HL-60/S4 treated with retinoic acid at 250 ng/mL for 4 days and 3 days (cell line): ENCODE results near the gene MT3.

Source experiments
- in situ Hi-C: fragments of 300-500 bp; cut with MboI; formaldehyde crosslinking; loops from 2 replicates; pipeline ENCODE4 v1.7.0; 2022; ENCODE audit warnings: low sequenced_read_pairs

Gene MT3

GRCh38 chr16:56577300-56577625 is 12.1 kb upstream of the MT3 start:
- in situ Hi-C loops = no loop called here

- in situ Hi-C loops = loop anchor here (10.0 kb wide), 1 partner anchor 114 kb away; no protein-coding TSS in a partner anchor
These were observed 8.8 kb upstream of the MT3 start for GRCh38 chr16:56580391-56581048.

GRCh38 chr16:56582911-56583310 is 6.4 kb upstream of the MT3 start:
- in situ Hi-C loops = loop anchor here (10.0 kb wide), 1 partner anchor 112 kb away; no protein-coding TSS in a partner anchor

- in situ Hi-C loops = loop anchor here (10.0 kb wide), 1 partner anchor 111 kb away; no protein-coding TSS in a partner anchor
These were observed 5.8 kb upstream of the MT3 start for GRCh38 chr16:56583351-56584168.

- in situ Hi-C loops = loop anchor here (10.0 kb wide), 1 partner anchor 111 kb away; no protein-coding TSS in a partner anchor
These were observed 5.1 kb upstream of the MT3 start for GRCh38 chr16:56584276-56584675.

GRCh38 chr16:56588781-56589140 is 567 bp upstream of the MT3 start:
- in situ Hi-C loops = loop anchor here (10.0 kb wide), 1 partner anchor 106 kb away; no protein-coding TSS in a partner anchor

GRCh38 chr16:56591377-56592060 is 2.2 kb downstream of the MT3 start:
- in situ Hi-C loops = no loop called here

- in situ Hi-C loops = no loop called here
These were observed 4.4 kb downstream of the MT3 start for GRCh38 chr16:56593573-56594291.

GRCh38 chr16:56594292-56594619 is 4.9 kb downstream of the MT3 start:
- in situ Hi-C loops = no loop called here

GRCh38 chr16:56600398-56600999 is 11.2 kb downstream of the MT3 start:
- in situ Hi-C loops = no loop called here

- in situ Hi-C loops = no loop called here
These were observed 12.0 kb downstream of the MT3 start for GRCh38 chr16:56601325-56601724.

GRCh38 chr16:56603589-56603988 is 14.3 kb downstream of the MT3 start:
- in situ Hi-C loops = no loop called here

GRCh38 chr16:56604966-56605365 is 15.6 kb downstream of the MT3 start:
- in situ Hi-C loops = no loop called here

- in situ Hi-C loops = no loop called here
These were observed 16.1 kb downstream of the MT3 start for GRCh38 chr16:56605475-56605874.

GRCh38 chr16:56606071-56606475 is 16.7 kb downstream of the MT3 start:
- in situ Hi-C loops = no loop called here

- in situ Hi-C loops = no loop called here
These were observed 17.3 kb downstream of the MT3 start for GRCh38 chr16:56606476-56607108.

- in situ Hi-C loops = no loop called here
These were observed 17.8 kb downstream of the MT3 start for GRCh38 chr16:56607109-56607618.

GRCh38 chr16:56607675-56608042 is 18.3 kb downstream of the MT3 start:
- in situ Hi-C loops = no loop called here

GRCh38 chr16:56608043-56608875 is 18.9 kb downstream of the MT3 start, which contains the start of gene MT2A:
Gene MT2A (plus strand): TSS chr16:56608584. CDS start chr16:56608656, 72 bp downstream.
- in situ Hi-C loops = no loop called here
